DND-41 (cell line): ENCODE results near the gene ENTPD8.

Experiments used
- CTCF ChIP-seq: IDR thresholded peaks from 2 replicates; pipeline ENCODE4 v1.5.1; 2012; ENCODE audit warnings: borderline replicate concordance, low read length, moderate library complexity, mild to moderate bottlenecking; ENCODE audit not compliant: poor library complexity, severe bottlenecking; ENCODE audit errors: extremely low read depth
- EZH2 ChIP-seq: IDR thresholded peaks from 3 replicates; pipeline ENCODE4 v1.6.1; 2012; ENCODE audit warnings: borderline replicate concordance, low read depth, mild to moderate bottlenecking, moderate library complexity, low read length, inconsistent platforms; ENCODE audit not compliant: severe bottlenecking

- TF ChIP-seq CTCF (no peak), EZH2 (no peak)
Observed at GRCh38 chr9:137409515-137409914, 31.6 kb downstream of the ENTPD8 start.
